ENCODE data around the gene ADSS1.

DNA sequence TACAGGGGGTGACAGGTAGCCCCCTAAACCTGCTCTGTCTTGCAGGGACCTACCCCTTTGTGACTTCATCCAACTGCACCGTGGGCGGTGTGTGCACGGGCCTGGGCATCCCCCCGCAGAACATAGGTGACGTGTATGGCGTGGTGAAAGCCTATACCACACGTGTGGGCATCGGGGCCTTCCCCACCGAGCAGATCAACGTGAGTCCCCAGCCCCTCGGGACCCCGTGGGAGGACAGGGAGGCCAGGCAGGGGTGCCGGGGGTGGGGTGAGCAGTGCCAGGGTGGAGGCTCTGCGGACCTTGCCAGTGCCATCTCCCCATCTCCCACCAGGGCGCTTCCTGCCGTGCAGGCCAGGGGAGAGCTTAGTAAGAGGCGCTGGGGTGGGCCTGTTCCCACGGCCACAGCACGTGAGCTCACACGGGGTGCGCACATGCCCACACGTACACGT lies 17.8 kb downstream of the ADSS1 start:
- TF ChIP-seq, protein P1, sequence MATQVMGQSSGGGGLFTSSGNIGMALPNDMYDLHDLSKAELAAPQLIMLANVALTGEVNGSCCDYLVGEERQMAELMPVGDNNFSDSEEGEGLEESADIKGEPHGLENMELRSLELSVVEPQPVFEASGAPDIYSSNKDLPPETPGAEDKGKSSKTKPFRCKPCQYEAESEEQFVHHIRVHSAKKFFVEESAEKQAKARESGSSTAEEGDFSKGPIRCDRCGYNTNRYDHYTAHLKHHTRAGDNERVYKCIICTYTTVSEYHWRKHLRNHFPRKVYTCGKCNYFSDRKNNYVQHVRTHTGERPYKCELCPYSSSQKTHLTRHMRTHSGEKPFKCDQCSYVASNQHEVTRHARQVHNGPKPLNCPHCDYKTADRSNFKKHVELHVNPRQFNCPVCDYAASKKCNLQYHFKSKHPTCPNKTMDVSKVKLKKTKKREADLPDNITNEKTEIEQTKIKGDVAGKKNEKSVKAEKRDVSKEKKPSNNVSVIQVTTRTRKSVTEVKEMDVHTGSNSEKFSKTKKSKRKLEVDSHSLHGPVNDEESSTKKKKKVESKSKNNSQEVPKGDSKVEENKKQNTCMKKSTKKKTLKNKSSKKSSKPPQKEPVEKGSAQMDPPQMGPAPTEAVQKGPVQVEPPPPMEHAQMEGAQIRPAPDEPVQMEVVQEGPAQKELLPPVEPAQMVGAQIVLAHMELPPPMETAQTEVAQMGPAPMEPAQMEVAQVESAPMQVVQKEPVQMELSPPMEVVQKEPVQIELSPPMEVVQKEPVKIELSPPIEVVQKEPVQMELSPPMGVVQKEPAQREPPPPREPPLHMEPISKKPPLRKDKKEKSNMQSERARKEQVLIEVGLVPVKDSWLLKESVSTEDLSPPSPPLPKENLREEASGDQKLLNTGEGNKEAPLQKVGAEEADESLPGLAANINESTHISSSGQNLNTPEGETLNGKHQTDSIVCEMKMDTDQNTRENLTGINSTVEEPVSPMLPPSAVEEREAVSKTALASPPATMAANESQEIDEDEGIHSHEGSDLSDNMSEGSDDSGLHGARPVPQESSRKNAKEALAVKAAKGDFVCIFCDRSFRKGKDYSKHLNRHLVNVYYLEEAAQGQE (IDR thresholded peaks at IDR 0.05) = no peak
- no peak for TF ChIP-seq YY1 (IDR thresholded peaks at IDR 0.05)
- TF ChIP-seq, protein P2, sequence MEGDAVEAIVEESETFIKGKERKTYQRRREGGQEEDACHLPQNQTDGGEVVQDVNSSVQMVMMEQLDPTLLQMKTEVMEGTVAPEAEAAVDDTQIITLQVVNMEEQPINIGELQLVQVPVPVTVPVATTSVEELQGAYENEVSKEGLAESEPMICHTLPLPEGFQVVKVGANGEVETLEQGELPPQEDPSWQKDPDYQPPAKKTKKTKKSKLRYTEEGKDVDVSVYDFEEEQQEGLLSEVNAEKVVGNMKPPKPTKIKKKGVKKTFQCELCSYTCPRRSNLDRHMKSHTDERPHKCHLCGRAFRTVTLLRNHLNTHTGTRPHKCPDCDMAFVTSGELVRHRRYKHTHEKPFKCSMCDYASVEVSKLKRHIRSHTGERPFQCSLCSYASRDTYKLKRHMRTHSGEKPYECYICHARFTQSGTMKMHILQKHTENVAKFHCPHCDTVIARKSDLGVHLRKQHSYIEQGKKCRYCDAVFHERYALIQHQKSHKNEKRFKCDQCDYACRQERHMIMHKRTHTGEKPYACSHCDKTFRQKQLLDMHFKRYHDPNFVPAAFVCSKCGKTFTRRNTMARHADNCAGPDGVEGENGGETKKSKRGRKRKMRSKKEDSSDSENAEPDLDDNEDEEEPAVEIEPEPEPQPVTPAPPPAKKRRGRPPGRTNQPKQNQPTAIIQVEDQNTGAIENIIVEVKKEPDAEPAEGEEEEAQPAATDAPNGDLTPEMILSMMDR (IDR thresholded peaks at IDR 0.05; ENCODE audit: low read depth, low read length, missing input control) = no peak
- TF ChIP-seq, protein P3, sequence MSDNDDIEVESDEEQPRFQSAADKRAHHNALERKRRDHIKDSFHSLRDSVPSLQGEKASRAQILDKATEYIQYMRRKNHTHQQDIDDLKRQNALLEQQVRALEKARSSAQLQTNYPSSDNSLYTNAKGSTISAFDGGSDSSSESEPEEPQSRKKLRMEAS (IDR thresholded peaks at IDR 0.05) = no peak
- TF ChIP-seq, protein P4, sequence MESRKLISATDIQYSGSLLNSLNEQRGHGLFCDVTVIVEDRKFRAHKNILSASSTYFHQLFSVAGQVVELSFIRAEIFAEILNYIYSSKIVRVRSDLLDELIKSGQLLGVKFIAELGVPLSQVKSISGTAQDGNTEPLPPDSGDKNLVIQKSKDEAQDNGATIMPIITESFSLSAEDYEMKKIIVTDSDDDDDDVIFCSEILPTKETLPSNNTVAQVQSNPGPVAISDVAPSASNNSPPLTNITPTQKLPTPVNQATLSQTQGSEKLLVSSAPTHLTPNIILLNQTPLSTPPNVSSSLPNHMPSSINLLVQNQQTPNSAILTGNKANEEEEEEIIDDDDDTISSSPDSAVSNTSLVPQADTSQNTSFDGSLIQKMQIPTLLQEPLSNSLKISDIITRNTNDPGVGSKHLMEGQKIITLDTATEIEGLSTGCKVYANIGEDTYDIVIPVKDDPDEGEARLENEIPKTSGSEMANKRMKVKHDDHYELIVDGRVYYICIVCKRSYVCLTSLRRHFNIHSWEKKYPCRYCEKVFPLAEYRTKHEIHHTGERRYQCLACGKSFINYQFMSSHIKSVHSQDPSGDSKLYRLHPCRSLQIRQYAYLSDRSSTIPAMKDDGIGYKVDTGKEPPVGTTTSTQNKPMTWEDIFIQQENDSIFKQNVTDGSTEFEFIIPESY (IDR thresholded peaks at IDR 0.05) = no peak
- no peak for TF ChIP-seq EGR1 (IDR thresholded peaks at IDR 0.05; ENCODE audit: low read depth in 2 of 2)
- no peak for TF ChIP-seq GABPA (IDR thresholded peaks at IDR 0.05 in 1 of 2, conservative IDR thresholded peaks at IDR 0.05 in 1 of 2)
- TF ChIP-seq FOXA2 (IDR thresholded peaks at IDR 0.05) = no peak
- TF ChIP-seq RAD21 (IDR thresholded peaks at IDR 0.05) = no peak
- TF ChIP-seq TAF1 (conservative IDR thresholded peaks at IDR 0.05) = no peak
- TF ChIP-seq RXRA (IDR thresholded peaks at IDR 0.05) = no peak
- no peak for TF ChIP-seq SP1 (IDR thresholded peaks at IDR 0.05)
- no peak for TF ChIP-seq FOXA1 (IDR thresholded peaks at IDR 0.05)
